Neural progenitor cell (in vitro differentiated cells): ENCODE results near the gene RSPO4. TPM values are rescaled to one million over a fixed set of nuclear protein-coding genes. Genes with fewer than 3 reads are reported as not detected.

Source experiments
- DNase-seq: peaks from one replicate; pipeline ENCODE4 v3.0.0-alpha.2; 2016; ENCODE audit warnings: low spot score
- H2AFZ ChIP-seq: fragments of 200-600 bp; sonication (generic); replicated peaks from 2 replicates; pipeline ENCODE4 v1.6.1; 2016; ENCODE audit warnings: antibody characterized with exemption
- H3F3A ChIP-seq: fragments of 200-600 bp; sonication (generic); 2 replicates; pipeline ENCODE4 v1.6.1; 2016; ENCODE audit warnings: antibody characterized with exemption, low read depth
- H3K27ac ChIP-seq: fragments of 200-600 bp; sonication (generic); 2 replicates; pipeline ENCODE4 v1.5.1; 2016; ENCODE audit warnings: mild to moderate bottlenecking
- H3K27me3 ChIP-seq: fragments of 200-600 bp; sonication (generic); 2 replicates; pipeline ENCODE4 v1.6.1; 2016; ENCODE audit warnings: mild to moderate bottlenecking, moderate library complexity
- H3K36me3 ChIP-seq: fragments of 200-600 bp; sonication (generic); 2 replicates; pipeline ENCODE4 v1.5.1; 2016
- H3K4me1 ChIP-seq: fragments of 200-600 bp; sonication (generic); 2 replicates; pipeline ENCODE4 v1.6.1; 2016; ENCODE audit warnings: mixed run types
- H3K4me2 ChIP-seq: fragments of 200-600 bp; sonication (generic); 2 replicates; pipeline ENCODE4 v1.6.1; 2016
- H3K4me3 ChIP-seq: fragments of 200-600 bp; sonication (generic); 2 replicates; pipeline ENCODE4 v1.5.1; 2016
- H3K79me2 ChIP-seq: fragments of 200-600 bp; sonication (generic); 2 replicates; pipeline ENCODE4 v1.6.1; 2016; ENCODE audit warnings: low read depth
- H3K9ac ChIP-seq: fragments of 200-600 bp; sonication (generic); 2 replicates; pipeline ENCODE4 v1.6.1; 2016
- H3K9me3 ChIP-seq: fragments of 200-600 bp; sonication (generic); 2 replicates; pipeline ENCODE4 v1.5.1; 2016; ENCODE audit warnings: low read depth
- H4K20me1 ChIP-seq: fragments of 200-600 bp; sonication (generic); 2 replicates; pipeline ENCODE4 v1.6.1; 2016; ENCODE audit warnings: low read depth
- H3K27ac Mint-ChIP-seq: 3 replicates; pipeline ENCODE4 v1.8.0; 2021; ENCODE audit warnings: mixed read lengths
- H3K27me3 Mint-ChIP-seq: 2 replicates; pipeline ENCODE4 v1.8.0; 2022; ENCODE audit warnings: low read depth, mild to moderate bottlenecking, inconsistent platforms, moderate library complexity, mixed read lengths; ENCODE audit not compliant: insufficient read depth
- H3K36me3 Mint-ChIP-seq: 3 replicates; pipeline ENCODE4 v1.8.0; 2021; ENCODE audit warnings: mixed read lengths
- H3K4me1 Mint-ChIP-seq: 3 replicates; pipeline ENCODE4 v1.8.0; 2021; ENCODE audit warnings: mixed read lengths
- H3K4me3 Mint-ChIP-seq: 3 replicates; pipeline ENCODE4 v1.8.0; 2021; ENCODE audit warnings: mild to moderate bottlenecking, moderate library complexity, mixed read lengths
- H3K9me3 Mint-ChIP-seq: 3 replicates; pipeline ENCODE4 v1.8.0; 2020; ENCODE audit warnings: mixed read lengths
- EZH2 ChIP-seq: fragments of 200-600 bp; sonication (generic); IDR thresholded peaks from 2 replicates; pipeline ENCODE4 v1.6.1; 2017; ENCODE audit warnings: antibody characterized with exemption, mild to moderate bottlenecking, moderate library complexity
- EZH2phosphoT487 ChIP-seq: fragments of 200-600 bp; sonication (generic); IDR thresholded peaks from 2 replicates; pipeline ENCODE4 v1.6.1; 2017; ENCODE audit warnings: antibody characterized with exemption
- total RNA-seq: library from RNA; depleted of rRNA; stranded (reverse); fragments of >200 nt; gene quantifications from 2 replicates; pipeline ENCODE4 v1.2.3, GENCODE V29; 2015; ENCODE audit warnings: low replicate concordance
- TF ChIP-seq, protein P1 (sequence below): fragments of 200-600 bp; sonication (generic); IDR thresholded peaks from 2 replicates; pipeline ENCODE4 v1.5.1; 2017; ENCODE audit warnings: antibody characterized with exemption, mild to moderate bottlenecking

Gene RSPO4
- total RNA-seq, 1 donor from 2014 or later = 0.26 TPM

- no peaks in the 10 kb centered on the region for H3K9me3 Mint-ChIP-seq
- H4K20me1 ChIP-seq = no peaks in the 10 kb centered on the region
- no peak overlapping the region for H3K27ac Mint-ChIP-seq
- H3K79me2 ChIP-seq = no peaks in the 10 kb centered on the region
- no peaks in the 10 kb centered on the region for H3K4me1 Mint-ChIP-seq
- TF ChIP-seq EZH2phosphoT487 (no peak), EZH2 (no peak)
- TF ChIP-seq, protein P1, sequence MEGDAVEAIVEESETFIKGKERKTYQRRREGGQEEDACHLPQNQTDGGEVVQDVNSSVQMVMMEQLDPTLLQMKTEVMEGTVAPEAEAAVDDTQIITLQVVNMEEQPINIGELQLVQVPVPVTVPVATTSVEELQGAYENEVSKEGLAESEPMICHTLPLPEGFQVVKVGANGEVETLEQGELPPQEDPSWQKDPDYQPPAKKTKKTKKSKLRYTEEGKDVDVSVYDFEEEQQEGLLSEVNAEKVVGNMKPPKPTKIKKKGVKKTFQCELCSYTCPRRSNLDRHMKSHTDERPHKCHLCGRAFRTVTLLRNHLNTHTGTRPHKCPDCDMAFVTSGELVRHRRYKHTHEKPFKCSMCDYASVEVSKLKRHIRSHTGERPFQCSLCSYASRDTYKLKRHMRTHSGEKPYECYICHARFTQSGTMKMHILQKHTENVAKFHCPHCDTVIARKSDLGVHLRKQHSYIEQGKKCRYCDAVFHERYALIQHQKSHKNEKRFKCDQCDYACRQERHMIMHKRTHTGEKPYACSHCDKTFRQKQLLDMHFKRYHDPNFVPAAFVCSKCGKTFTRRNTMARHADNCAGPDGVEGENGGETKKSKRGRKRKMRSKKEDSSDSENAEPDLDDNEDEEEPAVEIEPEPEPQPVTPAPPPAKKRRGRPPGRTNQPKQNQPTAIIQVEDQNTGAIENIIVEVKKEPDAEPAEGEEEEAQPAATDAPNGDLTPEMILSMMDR = no peak
- no peaks in the 10 kb centered on the region for H3K27me3 ChIP-seq
- no peak overlapping the region for H3K9ac ChIP-seq
- no peaks in the 10 kb centered on the region for H3K36me3 ChIP-seq
- H2AFZ ChIP-seq = no peak overlapping the region
- no peak overlapping the region for H3K4me3 Mint-ChIP-seq
- H3K4me1 ChIP-seq = peaks cover 3% of the 10 kb centered on the region
- no peak overlapping the region for H3K27ac ChIP-seq
- peaks cover 2% of the 10 kb centered on the region for H3K27me3 Mint-ChIP-seq
- H3K4me3 ChIP-seq = no peak overlapping the region
- no peaks in the 10 kb centered on the region for H3K9me3 ChIP-seq
- no peaks in the 10 kb centered on the region for H3K36me3 Mint-ChIP-seq
- H3K4me2 ChIP-seq = no peak overlapping the region
- H3F3A ChIP-seq = no peaks in the 10 kb centered on the region
- no peak for DNase-seq
Observed at GRCh38 chr20:1013566-1014340, 11.6 kb upstream of the RSPO4 start.

GRCh38 chr20:1012359-1013168, 10.5 kb upstream of the RSPO4 start:
- Histone ChIP-seq H3K4me2 (no peak overlapping the region), H3K9me3 (no peaks in the 10 kb centered on the region), H3K9ac (no peak overlapping the region), H3K36me3 (no peaks in the 10 kb centered on the region), H3K27ac (no peak overlapping the region), H3K79me2 (no peaks in the 10 kb centered on the region), H3F3A (no peaks in the 10 kb centered on the region), H3K4me1 (peaks cover 3% of the 10 kb centered on the region), H3K27me3 (peaks cover 5% of the 10 kb centered on the region), H4K20me1 (no peaks in the 10 kb centered on the region), H2AFZ (no peak overlapping the region), H3K4me3 (no peak overlapping the region)
- Mint-ChIP-seq H3K27me3 (peaks cover 2% of the 10 kb centered on the region), H3K36me3 (no peaks in the 10 kb centered on the region), H3K4me1 (no peaks in the 10 kb centered on the region), H3K27ac (no peak overlapping the region), H3K9me3 (no peaks in the 10 kb centered on the region), H3K4me3 (no peak overlapping the region)
- no peak for DNase-seq
- TF ChIP-seq EZH2 = no peak
- no peak for TF ChIP-seq EZH2phosphoT487
- TF ChIP-seq, protein P1 = no peak

GRCh38 chr20:1010659-1011058, 8.5 kb upstream of the RSPO4 start:
- Mint-ChIP-seq H3K9me3 (no peaks in the 10 kb centered on the region), H3K27ac (no peak overlapping the region), H3K27me3 (peaks cover 2% of the 10 kb centered on the region), H3K4me1 (peaks cover 2% of the 10 kb centered on the region), H3K36me3 (no peaks in the 10 kb centered on the region), H3K4me3 (no peak overlapping the region)
- Histone ChIP-seq H2AFZ (no peak overlapping the region), H3K4me2 (no peak overlapping the region), H4K20me1 (no peaks in the 10 kb centered on the region), H3K9ac (no peak overlapping the region), H3K79me2 (no peaks in the 10 kb centered on the region), H3K27me3 (peaks cover 5% of the 10 kb centered on the region), H3K27ac (no peak overlapping the region), H3K4me3 (no peak overlapping the region), H3K9me3 (no peaks in the 10 kb centered on the region), H3K4me1 (peaks cover 3% of the 10 kb centered on the region), H3F3A (no peaks in the 10 kb centered on the region), H3K36me3 (no peaks in the 10 kb centered on the region)
- TF ChIP-seq EZH2 = no peak
- TF ChIP-seq, protein P1 = no peak
- no peak for TF ChIP-seq EZH2phosphoT487
- no peak for DNase-seq
